Activated CD4-positive, CD25-positive, alpha-beta regulatory T cell treated with anti-CD3 and anti-CD28 coated beads, Interleukin-2, amount 50 U/mL, for 72 hours (primary cell): ENCODE results near the gene SMAD7.
A peak's percentile ranks its signal among the peaks of the same experiment; 100 is the strongest.

Source experiments
- DNase-seq: peaks from one replicate; pipeline ENCODE4 v3.0.0; 2021

The SMAD7 gene

GRCh38 chr18:48943736-48944527 is 6.8 kb downstream of the SMAD7 start:
- DNase-seq: no peak

GRCh38 chr18:48943333-48943732 is 7.4 kb downstream of the SMAD7 start:
- no peak for DNase-seq

GRCh38 chr18:48942554-48943261 is 8.1 kb downstream of the SMAD7 start:
- DNase-seq: no peak

GRCh38 chr18:48942086-48942485 is 8.7 kb downstream of the SMAD7 start:
- DNase-seq: no peak

GRCh38 chr18:48941672-48942071 is 9.1 kb downstream of the SMAD7 start:
- DNase-seq: no peak

GRCh38 chr18:48940854-48941611 is 9.7 kb downstream of the SMAD7 start:
- peak; percentile 56 for DNase-seq

- DNase-seq: no peak
These were observed 11.3 kb downstream of the SMAD7 start for GRCh38 chr18:48939205-48940097.

GRCh38 chr18:48938827-48939204 is 11.9 kb downstream of the SMAD7 start:
- no peak for DNase-seq

GRCh38 chr18:48937869-48938750 is 12.7 kb downstream of the SMAD7 start:
- no peak for DNase-seq

GRCh38 chr18:48935433-48935774 is 15.4 kb downstream of the SMAD7 start:
- no peak for DNase-seq

GRCh38 chr18:48934723-48935432 is 15.9 kb downstream of the SMAD7 start:
- DNase-seq: no peak

GRCh38 chr18:48934415-48934722 is 16.4 kb downstream of the SMAD7 start:
- no peak for DNase-seq

- DNase-seq: no peak
These were observed 17.0 kb downstream of the SMAD7 start for GRCh38 chr18:48933578-48934414.

- DNase-seq: no peak
These were observed 17.8 kb downstream of the SMAD7 start for GRCh38 chr18:48932822-48933510.

- DNase-seq: no peak
These were observed 18.3 kb downstream of the SMAD7 start for GRCh38 chr18:48932462-48932818.

GRCh38 chr18:48931680-48932461 is 18.9 kb downstream of the SMAD7 start:
- peak; percentile 40 for DNase-seq

- no peak for DNase-seq
These were observed 19.8 kb downstream of the SMAD7 start for GRCh38 chr18:48930926-48931325.

- DNase-seq: no peak
These were observed 20.6 kb downstream of the SMAD7 start for GRCh38 chr18:48929941-48930713.
